Activated CD4-positive, alpha-beta memory T cell treated with anti-CD3 and anti-CD28 coated beads, Interleukin-2, amount 10 ng/mL, durations not matched to agents 7 days and 5 days (primary cell): ENCODE results near the gene ELOVL2. TPM values are rescaled to one million over a fixed set of nuclear protein-coding genes. Genes with fewer than 3 reads are reported as not detected.
A peak's percentile ranks its signal among the peaks of the same experiment; 100 is the strongest.

Experiments
- CTCF ChIA-PET: fragments of 350-600 bp; sonication (Branson Sonifier 250); formaldehyde crosslinking; loops from one replicate; lab custom pipeline; 2021; ENCODE audit warnings: antibody characterized with exemption, inconsistent platforms; lab: Charles Lee
- POLR2A ChIA-PET: fragments of 350-600 bp; sonication (Branson Sonifier 250); formaldehyde crosslinking; loops from one replicate; lab custom pipeline; 2021; ENCODE audit warnings: antibody characterized with exemption; lab: Charles Lee
- DNase-seq: peaks from one replicate; pipeline ENCODE4 v3.0.0-alpha.2; 2020
- H3K27ac Mint-ChIP-seq: one replicate; pipeline ENCODE4 v1.8.0; 2021; ENCODE audit warnings: mild to moderate bottlenecking, mixed read lengths
- H3K27me3 Mint-ChIP-seq: one replicate; pipeline ENCODE4 v1.8.0; 2021; ENCODE audit warnings: mixed read lengths
- H3K36me3 Mint-ChIP-seq: one replicate; pipeline ENCODE4 v1.8.0; 2021; ENCODE audit warnings: low read depth, mixed read lengths
- H3K4me1 Mint-ChIP-seq: one replicate; pipeline ENCODE4 v1.8.0; 2021; ENCODE audit warnings: mixed read lengths
- H3K4me3 Mint-ChIP-seq: one replicate; pipeline ENCODE4 v1.8.0; 2021; ENCODE audit warnings: mild to moderate bottlenecking, mixed read lengths
- H3K9me3 Mint-ChIP-seq: one replicate; pipeline ENCODE4 v1.8.0; 2021; ENCODE audit warnings: mixed read lengths
- total RNA-seq, 2 experiments: library from RNA; stranded (reverse); gene quantifications; one replicate each; pipeline ENCODE4 v1.2.3, GENCODE V29; 2021

The ELOVL2 gene
- total RNA-seq, 2 experiments from 2014 or later: not detected

DNA sequence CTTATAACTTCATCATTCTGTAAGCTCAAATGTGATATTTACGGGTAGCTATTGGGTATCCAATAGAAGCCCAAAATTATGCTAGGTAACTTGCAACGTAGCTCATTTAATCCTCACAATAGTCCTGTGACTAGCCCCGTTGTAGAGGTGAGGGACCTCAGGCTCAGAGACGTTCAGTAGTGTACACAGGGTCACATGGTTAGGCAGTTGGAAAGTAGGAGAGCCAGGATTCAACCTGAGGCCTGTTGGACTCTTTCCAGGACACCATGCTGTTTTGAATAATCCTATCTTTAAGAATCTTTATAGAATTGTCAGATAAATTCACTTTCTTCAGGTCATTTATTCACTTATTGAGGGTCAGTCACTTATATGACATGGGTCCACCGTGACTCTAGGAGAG lies 9.2 kb upstream of the ELOVL2 start:
- ChIA-PET CTCF (interaction anchor here (0.7 to 1.6 kb wide), 3 partner anchors 10 to 16 kb away, joined by 3 to 6 read pairs (median 4); no protein-coding TSS in a partner anchor), POLR2A (no interaction called here)
- Mint-ChIP-seq H3K4me3 (no peak overlapping the region), H3K4me1 (no peaks in the 10 kb centered on the region), H3K27me3 (peaks cover 24% of the 10 kb centered on the region), H3K27ac (no peak overlapping the region), H3K9me3 (no peaks in the 10 kb centered on the region), H3K36me3 (no peaks in the 10 kb centered on the region)
- no peak for DNase-seq

DNA sequence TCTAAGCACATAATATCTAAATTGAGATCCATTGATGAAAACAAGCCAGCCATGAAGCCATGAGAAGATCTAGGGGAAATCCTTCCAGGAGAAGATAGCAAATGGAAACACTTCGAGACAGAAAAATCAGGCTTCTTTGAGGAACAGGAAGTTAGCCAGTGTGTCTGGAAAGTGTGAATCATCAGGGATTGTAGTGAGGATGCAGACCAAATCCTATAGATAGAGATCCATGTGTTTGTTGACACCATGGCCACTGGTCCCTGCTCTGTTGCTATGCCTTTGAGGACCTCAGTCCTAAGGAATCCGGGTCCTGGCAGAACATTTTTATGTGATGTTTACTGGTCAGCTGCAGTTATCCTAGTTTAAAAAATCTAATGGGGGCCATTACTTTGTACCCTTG lies 6.6 kb upstream of the ELOVL2 start:
- ChIA-PET CTCF (no interaction called here), POLR2A (no interaction called here)
- no peaks in the 10 kb centered on the region for H3K9me3 Mint-ChIP-seq

GRCh38 chr6:11044712-11045167 lies 635 bp upstream of the ELOVL2 start:
- H3K36me3 Mint-ChIP-seq: peaks cover 2% of the 10 kb centered on the region
- no peaks in the 10 kb centered on the region for H3K9me3 Mint-ChIP-seq
- H3K4me3 Mint-ChIP-seq: peak overlapping the region; percentile 68
- ChIA-PET POLR2A (no interaction called here), CTCF (no interaction called here)
- peaks cover 68% of the 10 kb centered on the region for H3K27me3 Mint-ChIP-seq
- no peak overlapping the region for H3K27ac Mint-ChIP-seq
- peaks cover 16% of the 10 kb centered on the region for H3K4me1 Mint-ChIP-seq
- DNase-seq: no peak

More for the DNA sequence above, 6.6 kb upstream of the ELOVL2 start:
- Mint-ChIP-seq H3K36me3 (no peaks in the 10 kb centered on the region), H3K27me3 (peaks cover 38% of the 10 kb centered on the region), H3K4me3 (no peak overlapping the region), H3K4me1 (no peaks in the 10 kb centered on the region), H3K27ac (no peak overlapping the region)
- no peak for DNase-seq

GRCh38 chr6:11043378-11043960 lies 636 bp downstream of the ELOVL2 start:
- Mint-ChIP-seq H3K4me1 (peaks cover 16% of the 10 kb centered on the region), H3K27ac (no peak overlapping the region), H3K9me3 (no peaks in the 10 kb centered on the region), H3K4me3 (peak overlapping the region; percentile 46), H3K27me3 (peaks cover 67% of the 10 kb centered on the region), H3K36me3 (peaks cover 2% of the 10 kb centered on the region)
- no peak for DNase-seq
- POLR2A ChIA-PET: no interaction called here
- CTCF ChIA-PET: interaction anchor here (1.1 to 1.3 kb wide), 2 partner anchors 8 to 10 kb away, joined by 3 to 5 read pairs; no protein-coding TSS in a partner anchor

GRCh38 chr6:11042750-11043377 lies 1.2 kb downstream of the ELOVL2 start:
- Mint-ChIP-seq H3K36me3 (peaks cover 2% of the 10 kb centered on the region), H3K27me3 (peaks cover 65% of the 10 kb centered on the region), H3K4me3 (peak overlapping the region; percentile 46), H3K4me1 (peaks cover 16% of the 10 kb centered on the region), H3K9me3 (no peaks in the 10 kb centered on the region), H3K27ac (no peak overlapping the region)
- ChIA-PET POLR2A (no interaction called here), CTCF (interaction anchor here (1.1 to 1.3 kb wide), 2 partner anchors 9 to 10 kb away, joined by 3 to 5 read pairs; no protein-coding TSS in a partner anchor)
- no peak for DNase-seq

DNA sequence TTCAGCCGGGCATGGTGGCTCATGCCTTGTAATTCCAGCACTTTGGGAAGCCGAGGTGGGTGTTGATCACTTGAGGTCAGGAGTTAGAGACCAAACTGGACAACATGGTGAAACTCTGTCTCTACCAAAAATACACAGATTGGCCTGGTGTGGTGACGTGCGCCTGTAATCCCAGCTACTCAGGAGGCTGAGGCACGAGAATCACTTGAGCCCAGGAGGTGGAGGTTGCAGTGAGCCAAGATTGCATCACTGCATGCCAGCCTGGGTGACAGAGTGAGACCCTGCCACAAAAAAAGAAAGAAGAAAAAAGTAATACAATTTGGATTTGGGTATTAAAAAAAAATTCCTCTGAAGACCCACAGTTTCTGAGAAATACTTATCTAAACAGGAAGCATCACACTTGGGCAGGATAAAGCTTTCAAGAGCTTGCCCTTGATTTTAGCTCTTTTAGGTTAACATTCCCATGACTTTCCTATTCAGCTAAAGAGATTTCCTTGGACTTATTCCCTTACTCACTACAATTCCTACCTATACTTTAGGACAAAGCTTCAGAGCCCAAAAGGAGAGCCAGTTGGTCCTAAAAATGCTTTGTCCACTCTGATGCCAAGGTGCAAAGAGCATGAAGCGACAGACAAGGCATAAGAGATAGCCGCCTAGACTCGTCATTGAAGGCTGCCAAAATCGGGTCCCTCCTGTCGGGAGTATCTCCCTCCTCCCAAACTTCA lies 1.9 kb downstream of the ELOVL2 start:
- Mint-ChIP-seq H3K4me1 (peaks cover 16% of the 10 kb centered on the region), H3K27ac (no peak overlapping the region), H3K27me3 (peaks cover 63% of the 10 kb centered on the region), H3K36me3 (peaks cover 2% of the 10 kb centered on the region), H3K4me3 (no peak overlapping the region), H3K9me3 (no peaks in the 10 kb centered on the region)
- CTCF ChIA-PET: interaction anchor here (1.1 to 1.3 kb wide), 2 partner anchors 9 to 11 kb away, joined by 3 to 5 read pairs; no protein-coding TSS in a partner anchor
- DNase-seq: no peak
- POLR2A ChIA-PET: no interaction called here

- Mint-ChIP-seq H3K36me3 (peaks cover 2% of the 10 kb centered on the region), H3K27me3 (peaks cover 66% of the 10 kb centered on the region), H3K27ac (no peak overlapping the region), H3K9me3 (no peaks in the 10 kb centered on the region), H3K4me1 (peaks cover 16% of the 10 kb centered on the region), H3K4me3 (no peak overlapping the region)
- no peak for DNase-seq
- POLR2A ChIA-PET: no interaction called here
- CTCF ChIA-PET: interaction anchor here (0.6 kb wide), 1 partner anchor 30 kb away, joined by 4 read pairs; no protein-coding TSS in a partner anchor
Measured at GRCh38 chr6:11040134-11040533, 4.0 kb downstream of the ELOVL2 start.

DNA sequence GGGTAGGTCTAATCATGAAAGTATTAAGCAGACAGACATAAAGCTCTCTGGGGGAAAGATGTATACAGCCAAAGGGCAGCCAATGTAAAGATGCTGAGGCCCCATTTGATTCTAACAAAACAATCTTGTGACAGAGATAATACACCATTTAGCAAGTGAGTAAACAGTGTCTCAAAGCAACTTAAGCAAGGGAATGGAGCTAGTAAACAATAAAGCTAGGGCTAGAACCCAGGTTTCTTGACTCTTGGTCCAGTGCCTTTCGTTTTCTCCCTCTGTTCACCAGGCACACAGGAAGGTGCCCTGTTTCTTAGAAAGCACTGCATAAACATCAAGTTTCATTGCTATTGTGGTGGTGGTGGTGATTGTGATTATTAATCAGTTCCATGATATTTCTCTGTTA lies 5.1 kb downstream of the ELOVL2 start:
- no peak for DNase-seq
- no peak overlapping the region for H3K27ac Mint-ChIP-seq
- peaks cover 11% of the 10 kb centered on the region for H3K4me1 Mint-ChIP-seq
- no peak overlapping the region for H3K4me3 Mint-ChIP-seq
- H3K27me3 Mint-ChIP-seq: peaks cover 64% of the 10 kb centered on the region
- CTCF ChIA-PET: no interaction called here
- no peaks in the 10 kb centered on the region for H3K9me3 Mint-ChIP-seq
- no peaks in the 10 kb centered on the region for H3K36me3 Mint-ChIP-seq
- POLR2A ChIA-PET: no interaction called here

GRCh38 chr6:11036977-11037430 lies 7.1 kb downstream of the ELOVL2 start:
- Mint-ChIP-seq H3K36me3 (no peaks in the 10 kb centered on the region), H3K4me1 (no peaks in the 10 kb centered on the region), H3K27ac (no peak overlapping the region), H3K4me3 (no peak overlapping the region), H3K27me3 (peaks cover 57% of the 10 kb centered on the region), H3K9me3 (no peaks in the 10 kb centered on the region)
- ChIA-PET POLR2A (no interaction called here), CTCF (no interaction called here)
- DNase-seq: no peak

DNA sequence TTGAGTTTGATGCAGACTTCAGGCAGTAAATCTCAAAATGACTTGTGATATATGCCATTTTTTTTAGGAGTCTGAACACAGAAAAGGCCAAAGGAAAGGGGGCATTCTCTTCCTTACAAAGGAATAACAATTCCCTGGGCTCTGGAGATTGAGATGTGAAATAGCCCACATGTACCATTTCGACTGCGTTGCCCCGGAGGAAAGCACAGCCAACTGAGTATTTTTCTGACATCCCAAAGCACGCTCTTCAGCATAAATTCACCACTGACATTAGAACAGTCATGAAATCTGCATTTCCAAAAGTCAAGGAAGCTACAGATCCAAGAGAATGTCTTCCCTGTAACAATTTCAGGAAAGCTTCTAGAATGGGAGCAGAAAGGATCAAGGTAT lies 7.8 kb downstream of the ELOVL2 start:
- H3K9me3 Mint-ChIP-seq: no peaks in the 10 kb centered on the region
- DNase-seq: no peak
- CTCF ChIA-PET: no interaction called here
- POLR2A ChIA-PET: no interaction called here
- H3K36me3 Mint-ChIP-seq: no peaks in the 10 kb centered on the region
- peaks cover 56% of the 10 kb centered on the region for H3K27me3 Mint-ChIP-seq
- H3K4me3 Mint-ChIP-seq: no peak overlapping the region
- H3K27ac Mint-ChIP-seq: no peak overlapping the region
- no peaks in the 10 kb centered on the region for H3K4me1 Mint-ChIP-seq

GRCh38 chr6:11035616-11036350 lies 8.3 kb downstream of the ELOVL2 start:
- Mint-ChIP-seq H3K9me3 (no peaks in the 10 kb centered on the region), H3K27me3 (peaks cover 51% of the 10 kb centered on the region), H3K27ac (no peak overlapping the region), H3K36me3 (no peaks in the 10 kb centered on the region), H3K4me1 (no peaks in the 10 kb centered on the region), H3K4me3 (no peak overlapping the region)
- DNase-seq: no peak
- CTCF ChIA-PET: no interaction called here
- POLR2A ChIA-PET: no interaction called here

GRCh38 chr6:11033825-11034224 lies 10.3 kb downstream of the ELOVL2 start:
- Mint-ChIP-seq H3K4me1 (no peaks in the 10 kb centered on the region), H3K9me3 (no peaks in the 10 kb centered on the region), H3K36me3 (no peaks in the 10 kb centered on the region), H3K27me3 (peaks cover 35% of the 10 kb centered on the region), H3K4me3 (no peak overlapping the region), H3K27ac (no peak overlapping the region)
- ChIA-PET POLR2A (no interaction called here), CTCF (no interaction called here)
- no peak for DNase-seq

DNA sequence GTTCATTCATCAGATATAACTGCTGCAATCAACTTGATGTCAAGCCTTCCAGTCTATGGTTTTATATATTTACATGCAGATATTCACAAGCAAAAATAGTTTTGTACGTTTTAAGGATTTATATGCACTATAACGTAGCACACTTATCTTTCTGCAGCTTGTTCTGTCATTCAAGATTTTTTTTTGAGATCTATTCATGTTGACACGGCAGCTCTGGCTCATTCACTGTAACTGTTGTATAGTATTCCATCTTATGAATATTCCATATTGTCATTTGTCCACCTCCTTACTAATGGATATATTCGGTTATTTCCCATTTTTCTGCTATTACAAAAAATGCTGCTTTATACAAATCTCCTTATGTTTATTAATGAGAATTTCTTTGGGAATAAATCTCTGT lies 13.2 kb downstream of the ELOVL2 start:
- POLR2A ChIA-PET: no interaction called here
- CTCF ChIA-PET: no interaction called here
- H3K27ac Mint-ChIP-seq: no peak overlapping the region
- H3K27me3 Mint-ChIP-seq: peaks cover 38% of the 10 kb centered on the region
- H3K36me3 Mint-ChIP-seq: no peaks in the 10 kb centered on the region
- H3K9me3 Mint-ChIP-seq: no peaks in the 10 kb centered on the region
- DNase-seq: no peak
- H3K4me1 Mint-ChIP-seq: no peaks in the 10 kb centered on the region
- no peak overlapping the region for H3K4me3 Mint-ChIP-seq
